Colonic mucosa (tissue), 4 donors: Measurements from ENCODE around the gene VSX1. TPM values are rescaled to one million over a fixed set of nuclear protein-coding genes. Genes with fewer than 3 reads are reported as not detected.

Experiments
- DNase-seq: peaks from one replicate; pipeline ENCODE4 v3.0.0-alpha.2; 2020
- H3K27ac ChIP-seq: fragments of 200-600 bp; one replicate; pipeline ENCODE4 v1.8.0; 2021
- H3K27me3 ChIP-seq: fragments of 200-600 bp; one replicate; pipeline ENCODE4 v1.8.0; 2021
- H3K36me3 ChIP-seq: fragments of 200-600 bp; one replicate; pipeline ENCODE4 v1.8.0; 2021
- H3K4me1 ChIP-seq: fragments of 200-600 bp; one replicate; pipeline ENCODE4 v1.8.0; 2021; ENCODE audit warnings: mild to moderate bottlenecking
- H3K4me3 ChIP-seq: fragments of 200-600 bp; one replicate; pipeline ENCODE4 v1.8.0; 2021
- H3K9ac ChIP-seq, 2 donors: one replicate each; pipeline ENCODE4 v1.7.0; 2013; ENCODE audit warnings: control low read depth in 2 of 2, low read depth in 2 of 2, low read length in 2 of 2
- H3K9me3 ChIP-seq: fragments of 200-600 bp; one replicate; pipeline ENCODE4 v1.8.0; 2021
- intact Hi-C: fragments of 100-400 bp; cut with DNase I; formaldehyde crosslinking; loops from one replicate; pipeline ENCODE4 v1.14.1; 2022
- total RNA-seq, 2 donors: library from RNA; stranded (reverse); fragmentation: NEBNext Ultra II Directional in 1 of 2; extraction: Animal tissue kit (Norgen Biotek cat#: 25700) in 1 of 2; gene quantifications; one replicate each; pipeline ENCODE4 v1.2.1, GENCODE V29; 2021
- TF ChIP-seq, protein P1 (sequence below): fragments of 200-600 bp; IDR thresholded peaks from one replicate; pipeline ENCODE4 v1.8.0; 2022; ENCODE audit warnings: antibody characterized with exemption, mild to moderate bottlenecking
- donor health status: healthy.
- donor health status: DM: no; HTN: no; CAD: no.
- donor health status: DM: no; HTN: no; CAD: no.

The VSX1 gene
- total RNA-seq, 2 donors from 2014 or later: not detected

DNA sequence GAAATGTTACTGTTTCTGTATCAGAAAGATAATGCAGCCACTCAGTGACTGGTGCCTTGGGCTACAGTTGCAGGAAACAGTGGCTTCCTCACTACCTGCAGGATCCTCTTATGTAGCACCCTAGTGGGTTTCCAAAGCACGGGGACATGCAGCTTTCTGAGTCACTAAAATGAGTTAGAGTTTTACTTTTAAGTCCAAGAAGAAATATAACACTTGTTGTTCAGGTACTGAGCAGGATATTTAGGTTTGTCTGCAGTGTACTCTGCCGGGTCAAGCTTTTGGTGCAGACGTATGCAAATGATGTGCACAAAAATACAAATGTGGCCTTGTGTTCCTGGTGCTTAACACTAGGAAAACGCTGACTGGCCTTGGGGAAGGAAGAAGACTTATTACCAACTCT, 46.0 kb downstream of the VSX1 start:
- Histone ChIP-seq H3K9me3 (no peaks in the 10 kb centered on the region), H3K4me3 (no peak overlapping the region), H3K27me3 (no peaks in the 10 kb centered on the region), H3K36me3 (no peaks in the 10 kb centered on the region), H3K9ac (peak overlapping the region in 1 of 2 donors; percentile 38), H3K4me1 (peaks cover 52% of the 10 kb centered on the region), H3K27ac (peak overlapping the region; percentile 65)
- TF ChIP-seq, protein P1, sequence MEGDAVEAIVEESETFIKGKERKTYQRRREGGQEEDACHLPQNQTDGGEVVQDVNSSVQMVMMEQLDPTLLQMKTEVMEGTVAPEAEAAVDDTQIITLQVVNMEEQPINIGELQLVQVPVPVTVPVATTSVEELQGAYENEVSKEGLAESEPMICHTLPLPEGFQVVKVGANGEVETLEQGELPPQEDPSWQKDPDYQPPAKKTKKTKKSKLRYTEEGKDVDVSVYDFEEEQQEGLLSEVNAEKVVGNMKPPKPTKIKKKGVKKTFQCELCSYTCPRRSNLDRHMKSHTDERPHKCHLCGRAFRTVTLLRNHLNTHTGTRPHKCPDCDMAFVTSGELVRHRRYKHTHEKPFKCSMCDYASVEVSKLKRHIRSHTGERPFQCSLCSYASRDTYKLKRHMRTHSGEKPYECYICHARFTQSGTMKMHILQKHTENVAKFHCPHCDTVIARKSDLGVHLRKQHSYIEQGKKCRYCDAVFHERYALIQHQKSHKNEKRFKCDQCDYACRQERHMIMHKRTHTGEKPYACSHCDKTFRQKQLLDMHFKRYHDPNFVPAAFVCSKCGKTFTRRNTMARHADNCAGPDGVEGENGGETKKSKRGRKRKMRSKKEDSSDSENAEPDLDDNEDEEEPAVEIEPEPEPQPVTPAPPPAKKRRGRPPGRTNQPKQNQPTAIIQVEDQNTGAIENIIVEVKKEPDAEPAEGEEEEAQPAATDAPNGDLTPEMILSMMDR: no peak
- DNase-seq: no peak
- intact Hi-C loops: no loop called here

DNA sequence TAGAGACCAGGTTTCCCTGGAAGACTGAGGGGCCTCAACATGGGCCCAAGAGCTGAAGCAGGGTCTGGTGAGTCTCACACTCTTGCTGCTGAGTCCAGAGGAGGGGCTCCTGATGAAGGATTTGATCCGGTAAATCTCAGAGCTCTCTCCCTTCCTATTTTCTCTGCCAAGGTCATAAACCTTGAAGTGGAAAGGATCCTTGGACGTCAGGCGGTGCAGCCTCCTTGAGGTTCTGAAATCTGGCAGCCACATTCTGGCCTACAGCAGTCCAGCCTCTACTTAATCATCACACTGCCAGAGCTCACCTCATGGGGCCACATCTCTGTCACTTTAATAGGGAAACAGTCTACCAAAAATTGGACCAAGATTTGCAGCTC, 48.0 kb downstream of the VSX1 start:
- intact Hi-C loops: no loop called here
- no peaks in the 10 kb centered on the region for H3K9me3 ChIP-seq

DNA sequence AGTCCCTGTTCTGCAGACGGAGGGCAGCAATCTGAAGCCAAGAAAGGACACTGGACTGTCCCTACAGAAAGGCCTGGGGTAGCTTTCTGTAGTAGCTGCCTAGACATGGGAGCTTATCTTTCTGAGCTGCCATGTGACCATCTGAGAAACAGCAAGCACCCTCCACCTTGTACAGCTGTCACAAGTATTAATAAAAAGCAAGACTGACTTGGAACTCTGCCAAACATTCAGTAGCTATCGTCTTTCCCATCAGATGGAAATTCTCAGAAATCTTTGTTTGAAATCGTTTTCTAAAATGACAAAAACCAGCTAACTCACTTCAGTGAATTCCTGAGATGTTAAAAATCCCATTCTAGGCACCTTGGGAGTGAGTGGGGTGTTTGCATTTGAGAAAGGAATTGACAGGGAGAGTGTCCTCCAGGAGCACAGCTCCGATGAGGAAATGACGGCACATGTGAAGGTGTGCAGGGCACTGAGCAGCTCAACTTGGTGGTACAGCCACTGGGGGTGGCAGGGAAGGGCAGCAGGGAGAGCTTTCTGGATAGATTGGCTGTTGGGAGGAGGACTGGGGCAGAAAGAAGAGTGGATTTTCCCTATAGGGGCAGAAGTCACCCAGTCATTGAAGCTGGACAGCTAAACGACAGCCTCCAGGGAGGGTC, 48.5 kb downstream of the VSX1 start:
- intact Hi-C loops: no loop called here
- TF ChIP-seq, protein P1: no peak
- DNase-seq: no peak

More for the DNA sequence above, 48.0 kb downstream of the VSX1 start:
- no peak overlapping the region for H3K27ac ChIP-seq
- H3K9ac ChIP-seq: peak overlapping the region in 1 of 2 donors; percentile 1
- no peaks in the 10 kb centered on the region for H3K27me3 ChIP-seq
- no peaks in the 10 kb centered on the region for H3K36me3 ChIP-seq
- H3K4me1 ChIP-seq: peaks cover 35% of the 10 kb centered on the region
- TF ChIP-seq, protein P1: no peak
- DNase-seq: no peak
- no peak overlapping the region for H3K4me3 ChIP-seq

DNA sequence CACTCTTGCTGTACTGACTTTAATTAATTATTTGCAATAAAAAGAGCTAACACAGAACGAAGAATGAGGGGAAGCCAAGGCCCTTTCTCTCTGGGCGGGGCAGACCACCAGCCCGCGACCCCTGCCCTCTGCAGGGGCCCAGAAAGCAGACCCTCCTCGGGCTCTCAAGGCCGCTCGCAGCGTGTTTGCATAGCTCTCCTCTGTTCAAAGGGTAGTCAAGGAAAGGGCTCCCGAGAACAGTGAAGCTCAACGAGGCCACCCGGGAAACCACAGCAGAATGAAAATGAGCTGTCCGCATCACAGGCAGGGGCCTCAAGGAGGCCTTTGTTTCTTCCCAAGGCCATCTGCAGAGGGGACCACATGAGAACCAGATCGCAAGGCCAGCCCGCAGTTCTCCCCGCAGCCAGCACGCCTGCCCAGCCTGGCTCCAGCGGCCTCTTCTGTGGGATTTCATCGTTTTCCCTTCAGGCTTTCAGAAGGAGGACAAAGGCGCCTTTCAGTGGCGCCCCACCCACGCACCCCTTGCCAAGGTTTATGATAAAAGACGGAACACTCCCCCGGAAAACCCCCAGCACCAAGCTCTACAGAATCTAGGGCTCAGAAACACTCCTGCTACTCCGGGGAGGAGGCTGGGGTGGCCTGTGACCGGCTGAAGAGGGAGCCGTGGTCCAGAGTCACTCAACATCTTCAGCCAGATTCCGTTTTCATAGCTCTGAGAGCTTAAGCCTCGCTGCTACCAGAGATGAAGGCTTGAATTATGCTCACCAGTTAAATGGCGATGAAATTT, 49.3 kb downstream of the VSX1 start:
- H3K27ac ChIP-seq: peak overlapping the region; percentile 52
- peaks cover 24% of the 10 kb centered on the region for H3K4me1 ChIP-seq
- H3K36me3 ChIP-seq: no peaks in the 10 kb centered on the region
- TF ChIP-seq, protein P1: no peak
- DNase-seq: peak; percentile 69
- H3K9me3 ChIP-seq: no peaks in the 10 kb centered on the region
- H3K4me3 ChIP-seq: no peak overlapping the region
- intact Hi-C loops: no loop called here
- no peaks in the 10 kb centered on the region for H3K27me3 ChIP-seq
- peak overlapping the region in 1 of 2 donors; percentile 1 for H3K9ac ChIP-seq

More for the DNA sequence above, 48.5 kb downstream of the VSX1 start:
- Histone ChIP-seq H3K4me1 (peaks cover 30% of the 10 kb centered on the region), H3K36me3 (no peaks in the 10 kb centered on the region), H3K9me3 (no peaks in the 10 kb centered on the region), H3K27me3 (no peaks in the 10 kb centered on the region), H3K9ac (peak overlapping the region in 1 of 2 donors; percentile 1), H3K27ac (peak overlapping the region; percentile 52), H3K4me3 (no peak overlapping the region)

DNA sequence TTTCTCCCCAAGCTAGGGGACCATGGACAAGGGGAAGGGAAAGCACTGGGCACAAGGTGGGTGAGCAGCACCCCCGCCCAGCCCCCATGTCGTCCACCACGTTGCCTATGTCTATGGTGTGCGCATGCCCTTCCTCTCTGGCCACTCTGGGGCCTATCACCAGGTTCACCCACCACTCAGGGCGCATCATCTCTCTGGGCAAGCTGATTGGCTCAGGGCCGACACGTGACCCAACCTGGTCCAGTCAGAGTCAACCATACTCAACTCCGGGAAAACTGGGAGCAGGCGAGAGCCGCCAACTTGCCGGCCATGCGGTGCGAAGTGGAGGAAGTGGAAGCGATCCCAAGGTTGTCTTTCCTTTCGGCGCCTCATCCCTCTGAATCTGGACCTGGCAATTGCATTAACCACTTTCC, 49.9 kb downstream of the VSX1 start:
- Histone ChIP-seq H3K9me3 (no peaks in the 10 kb centered on the region), H3K27ac (peak overlapping the region; percentile 52), H3K9ac (no peak overlapping the region), H3K27me3 (no peaks in the 10 kb centered on the region), H3K4me3 (no peak overlapping the region), H3K4me1 (peaks cover 18% of the 10 kb centered on the region), H3K36me3 (no peaks in the 10 kb centered on the region)
- TF ChIP-seq, protein P1: no peak
- no peak for DNase-seq
- intact Hi-C loops: no loop called here
